ENCODE results near the gene CLEC16A.
A peak's percentile ranks its signal among the peaks of the same experiment; 100 is the strongest.

The CLEC16A gene

GRCh38 chr16:11128211-11129141, 184.1 kb downstream of the CLEC16A start:
- peak; percentile 37 to 55 (median 46) for DNase-seq

- peak in 1 of 3 donors; percentile 35 for DNase-seq
These were observed 185.0 kb downstream of the CLEC16A start for GRCh38 chr16:11129378-11129781.

- DNase-seq: no peak
These were observed 186.8 kb downstream of the CLEC16A start for GRCh38 chr16:11130978-11131665.

- no peak for DNase-seq
These were observed 187.3 kb downstream of the CLEC16A start for GRCh38 chr16:11131706-11132105.

GRCh38 chr16:11133344-11133943, 189.1 kb downstream of the CLEC16A start:
- DNase-seq: peak; percentile 39 to 56 (median 48)

GRCh38 chr16:11134722-11135463, 190.5 kb downstream of the CLEC16A start:
- no peak for DNase-seq

GRCh38 chr16:11135464-11135973, 191.2 kb downstream of the CLEC16A start:
- DNase-seq: peak; percentile 58 to 65 (median 63)

GRCh38 chr16:11136600-11136999, 192.2 kb downstream of the CLEC16A start:
- DNase-seq: no peak

- no peak for DNase-seq
These were observed 193.8 kb downstream of the CLEC16A start for GRCh38 chr16:11138022-11138768.

GRCh38 chr16:11138769-11139325, 194.5 kb downstream of the CLEC16A start:
- peak in 1 of 3 donors; percentile 33 for DNase-seq

GRCh38 chr16:11139326-11140097, 195.1 kb downstream of the CLEC16A start:
- no peak for DNase-seq

- no peak for DNase-seq
These were observed 195.7 kb downstream of the CLEC16A start for GRCh38 chr16:11140098-11140375.

- DNase-seq: no peak
These were observed 196.1 kb downstream of the CLEC16A start for GRCh38 chr16:11140466-11140865.

- DNase-seq: no peak
These were observed 196.5 kb downstream of the CLEC16A start for GRCh38 chr16:11140867-11141266.

GRCh38 chr16:11141409-11142260, 197.3 kb downstream of the CLEC16A start:
- no peak for DNase-seq

- DNase-seq: no peak
These were observed 197.9 kb downstream of the CLEC16A start for GRCh38 chr16:11142261-11142630.

- DNase-seq: no peak
These were observed 198.6 kb downstream of the CLEC16A start for GRCh38 chr16:11142951-11143350.

GRCh38 chr16:11143372-11144035, 199.1 kb downstream of the CLEC16A start:
- no peak for DNase-seq

GRCh38 chr16:11144122-11144521, 199.8 kb downstream of the CLEC16A start:
- DNase-seq: no peak

Measured in suppressor macrophage treated with lipopolysaccharide for 1 hour (primary cell).